Transverse colon (tissue), 4 donors: ENCODE measurements around the gene HDAC9.

Experiments used
- CTCF ChIP-seq, 5 experiments: fragments of 200-600 bp in 3 of 5; fragments of 450-650 bp in 2 of 5; sonication (generic) in 3 of 5; IDR thresholded peaks; 1 replicate in 2 of 5; 2 replicates in 3 of 5; pipeline ENCODE4 v1.5.1; 2016 to 2017; ENCODE audit warnings: antibody characterized with exemption in 5 of 5, inconsistent platforms in 3 of 5, mild to moderate bottlenecking in 2 of 5, moderate library complexity in 1 of 5
- POLR2AphosphoS5 ChIP-seq, 3 donors: sonication (generic); formaldehyde crosslinking; IDR thresholded peaks; one replicate each; pipeline ENCODE4 v1.6.1; 2016; ENCODE audit warnings: antibody characterized with exemption in 3 of 3

GRCh38 chr7:18708204-18708603, 212.7 kb downstream of the HDAC9 start:
- TF ChIP-seq CTCF (IDR thresholded peaks at IDR 0.05) (no peak), POLR2AphosphoS5 (IDR thresholded peaks at IDR 0.05) (no peak)
